Measurements from ENCODE around the gene PPFIA1. TPM values are rescaled to one million over a fixed set of nuclear protein-coding genes. Genes with fewer than 3 reads are reported as not detected.

PPFIA1 gene
- total and polyA plus RNA-seq, 10 of the 15 experiments (the other 5 are each of a cell fraction or from before 2014, with no cell fraction given), result 5.2 to 26.2 (median 15.8) TPM

DNA sequence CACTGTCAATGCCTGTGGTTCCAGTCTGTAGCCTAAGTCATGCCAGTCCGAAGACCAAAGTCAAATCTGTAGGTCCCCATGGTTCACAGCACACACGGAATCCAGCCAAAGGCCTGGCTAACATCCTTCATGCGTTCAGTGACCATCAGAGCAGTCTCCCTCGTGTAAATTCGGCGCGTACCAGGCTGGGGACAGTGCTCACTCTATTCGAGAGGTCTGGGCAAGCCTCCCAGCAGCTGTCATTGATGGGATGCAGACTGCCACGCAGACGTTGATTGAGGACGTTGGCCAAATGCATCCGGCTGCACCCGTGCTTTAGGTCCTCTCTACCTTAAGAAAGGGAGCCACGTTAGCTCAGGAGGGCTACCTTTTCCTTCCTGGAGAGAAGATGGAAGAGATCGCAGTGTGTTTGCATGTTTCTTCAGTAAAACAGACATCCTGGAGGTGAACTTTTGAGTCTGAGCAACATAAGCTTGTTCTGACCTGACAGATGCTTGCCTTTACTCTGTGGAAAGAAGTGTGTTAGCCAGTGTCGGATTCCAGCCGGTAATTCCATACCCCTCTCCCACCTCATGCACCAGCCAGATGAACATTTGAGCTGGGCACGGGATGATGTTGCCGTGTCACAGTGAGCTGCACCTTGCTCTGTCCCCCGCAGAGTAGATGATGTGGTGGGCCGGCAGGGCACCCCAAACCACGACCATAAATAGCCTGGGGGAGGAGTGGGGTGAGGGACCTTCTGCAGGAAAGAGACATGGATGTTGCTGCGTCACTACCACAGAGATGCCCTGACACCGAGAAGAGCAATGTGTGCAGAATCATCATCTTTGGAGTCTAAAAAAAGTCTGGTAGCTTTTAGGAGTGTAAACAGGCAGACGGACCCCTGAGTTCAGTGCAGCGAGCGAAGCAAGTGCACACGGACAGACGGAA is 140.1 kb downstream of the PPFIA1 start (continued):
- TF ChIP-seq, protein P1, sequence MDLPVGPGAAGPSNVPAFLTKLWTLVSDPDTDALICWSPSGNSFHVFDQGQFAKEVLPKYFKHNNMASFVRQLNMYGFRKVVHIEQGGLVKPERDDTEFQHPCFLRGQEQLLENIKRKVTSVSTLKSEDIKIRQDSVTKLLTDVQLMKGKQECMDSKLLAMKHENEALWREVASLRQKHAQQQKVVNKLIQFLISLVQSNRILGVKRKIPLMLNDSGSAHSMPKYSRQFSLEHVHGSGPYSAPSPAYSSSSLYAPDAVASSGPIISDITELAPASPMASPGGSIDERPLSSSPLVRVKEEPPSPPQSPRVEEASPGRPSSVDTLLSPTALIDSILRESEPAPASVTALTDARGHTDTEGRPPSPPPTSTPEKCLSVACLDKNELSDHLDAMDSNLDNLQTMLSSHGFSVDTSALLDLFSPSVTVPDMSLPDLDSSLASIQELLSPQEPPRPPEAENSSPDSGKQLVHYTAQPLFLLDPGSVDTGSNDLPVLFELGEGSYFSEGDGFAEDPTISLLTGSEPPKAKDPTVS (IDR thresholded peaks at IDR 0.05; ENCODE audit: low read depth, low read length), result no peak
- no peak for TF ChIP-seq BHLHE40 (IDR thresholded peaks at IDR 0.05; ENCODE audit: borderline replicate concordance in 1 of 2, low read depth in 2 of 2, low read length in 1 of 2)

DNA sequence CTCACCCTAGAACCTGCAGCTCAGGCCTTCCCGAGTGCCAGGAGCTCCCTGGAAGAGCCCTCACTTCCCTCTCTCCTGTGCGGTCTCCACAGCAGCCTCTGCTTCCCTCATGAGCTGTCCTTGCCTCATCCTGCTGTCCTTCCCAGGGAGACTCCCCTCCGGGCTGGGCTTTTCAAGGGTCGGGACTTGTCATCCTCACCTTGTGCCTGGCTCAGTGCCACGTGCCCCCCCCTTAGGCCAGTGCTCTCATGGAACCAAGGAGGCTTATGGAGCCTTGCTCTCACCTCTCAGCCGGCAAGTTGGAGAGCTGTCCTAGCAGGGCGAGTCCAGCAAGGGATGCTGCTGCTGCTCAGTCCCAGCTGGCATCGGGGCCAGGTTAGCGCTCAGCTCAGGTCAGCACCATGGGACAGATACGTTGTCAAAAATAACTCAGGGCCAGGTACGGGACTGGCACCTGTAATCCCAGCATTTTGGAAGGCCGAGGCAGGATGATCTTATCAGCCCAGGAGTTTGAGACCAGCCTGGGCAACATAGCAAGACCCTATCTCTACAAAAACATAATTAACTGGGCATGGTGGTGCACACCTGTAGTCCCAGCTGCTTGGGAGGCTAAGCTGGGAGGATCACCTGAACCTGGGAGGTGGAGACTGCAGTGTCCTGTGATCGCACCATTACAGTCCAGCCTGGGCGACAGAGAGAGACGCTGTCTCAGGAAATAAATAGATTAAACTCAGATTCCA is 141.4 kb downstream of the PPFIA1 start:
- no peaks in the 10 kb centered on the region for H4K20me1 ChIP-seq (ENCODE audit: control insufficient read depth, insufficient read depth)

More for the DNA sequence above, 141.4 kb downstream of the PPFIA1 start:
- intact Hi-C loops (cut with micrococcal nuclease; ENCODE audit: unreplicated experiment) (no loop called here), in situ Hi-C loops (cut with MboI) (no loop called here)
- Histone ChIP-seq H3K9ac (ENCODE audit: control insufficient read depth, insufficient read depth, low read length) (no peak overlapping the region), H3K27me3 (replicated peaks in 1 of 2; ENCODE audit: control insufficient read depth in 2 of 2, insufficient read depth in 2 of 2, low read length in 1 of 2) (no peaks in the 10 kb centered on the region), H3K4me3 (no peak overlapping the region), H3K79me2 (ENCODE audit: control insufficient read depth, insufficient read depth, low read length) (no peaks in the 10 kb centered on the region), H3K4me2 (ENCODE audit: control insufficient read depth, insufficient read depth) (no peak overlapping the region), H3K27ac (ENCODE audit: control insufficient read depth, insufficient read depth) (no peak overlapping the region), H3K9me3 (replicated peaks; ENCODE audit: control insufficient read depth, insufficient read depth, low read length) (no peaks in the 10 kb centered on the region), H3K36me3 (ENCODE audit: control insufficient read depth in 2 of 2, insufficient read depth in 2 of 2, low read length in 1 of 2) (no peaks in the 10 kb centered on the region; a peak in 1 of 4 replicates), H3K4me1 (ENCODE audit: control insufficient read depth, insufficient read depth, low read length) (no peaks in the 10 kb centered on the region), H2AFZ (ENCODE audit: control insufficient read depth, low read depth, low read length) (no peak overlapping the region)
- SMC1A ChIA-PET (ENCODE audit: uncharacterized antibody, unreplicated experiment), result no interaction called here
- RAD21 ChIA-PET (ENCODE audit: unreplicated experiment), result no interaction called here
- CTCF ChIA-PET, result no interaction called here
- no peak for FAIRE-seq
- TF ChIP-seq BMI1 (IDR thresholded peaks at IDR 0.05; ENCODE audit: borderline replicate concordance) (no peak), ZSCAN29 (IDR thresholded peaks at IDR 0.05) (no peak), LARP7 (IDR thresholded peaks at IDR 0.05) (no peak), NBN (IDR thresholded peaks at IDR 0.05) (no peak), POLR2AphosphoS2 (IDR thresholded peaks at IDR 0.05; ENCODE audit: low read depth, low read length) (no peak), FOXM1 (IDR thresholded peaks at IDR 0.05; ENCODE audit: low read depth, low read length) (no peak)
- ATAC-seq, result no peak
- POLR2A ChIA-PET, result interaction anchor here (0.5 to 0.8 kb wide), 2 partner anchors 13 to 1617 kb away, joined by 4 to 8 read pairs; partner anchors contain the start of gene CTTN
- WGBS (ENCODE audit: insufficient coverage, insufficient replicate concordance, low lambda C conversion rate, missing lambda C conversion rate), result 64% methylated on average over 15 of the region's 15 CpGs
- DNase-seq (ENCODE audit: low read depth, low spot score), result no peak
- BruUV-seq (replicated peaks), result no TSS peak

All from GM12878 (cell line).